GM12878 (cell line): ENCODE results near the gene ETV7. TPM values are rescaled to one million over a fixed set of nuclear protein-coding genes. Genes with fewer than 3 reads are reported as not detected.

ENCODE experiments used
- ATAC-seq: fragments of 200-7000 bp; cut with Tn5 transposase; 3 replicates; pipeline ENCODE4 v1.9.1; 2020; ENCODE audit warnings: mild to moderate bottlenecking, moderate library complexity
- BruUV-seq: library from RNA; stranded (reverse); fragments of 400-500 nt; replicated peaks from 2 replicates; lab custom pipeline; 2021; lab: Mats Ljungman, UMichigan
- CTCF ChIA-PET: fragments of 300-600 bp; sonication (Branson Sonifier 250); formaldehyde crosslinking; extraction: SDS; loops from one replicate; lab custom pipeline; 2021; ENCODE audit warnings: inconsistent platforms; lab: Yijun Ruan, JAX
- POLR2A ChIA-PET: fragments of 350-600 bp; formaldehyde crosslinking; extraction: SDS; loops from one replicate; lab custom pipeline; 2021; ENCODE audit warnings: inconsistent platforms; lab: Charles Lee
- RAD21 ChIA-PET: fragments of 300-600 bp; sonication (Branson Sonifier 250); formaldehyde crosslinking; loops from one replicate; lab custom pipeline; 2023; ENCODE audit warnings: antibody characterized with exemption; ENCODE audit not compliant: unreplicated experiment; lab: Charles Lee
- SMC1A ChIA-PET: fragments of 300-600 bp; sonication (Branson Sonifier 250); formaldehyde crosslinking; loops from one replicate; lab custom pipeline; 2023; ENCODE audit not compliant: unreplicated experiment, uncharacterized antibody; lab: Charles Lee
- DNase-seq: peaks from one replicate; pipeline ENCODE4 v3.0.0-alpha.2; 2011; ENCODE audit warnings: low read depth, low spot score
- FAIRE-seq: peaks from 3 replicates; lab custom pipeline; 2011; peaks lifted over from hg19 to GRCh38; lab: Jason Lieb, UNC
- H2AFZ ChIP-seq: 2 replicates; pipeline ENCODE4 v1.6.0; 2011; ENCODE audit warnings: low read depth, low read length, control low read depth; ENCODE audit not compliant: control insufficient read depth
- H3K27ac ChIP-seq: 2 replicates; pipeline ENCODE4 v1.5.1; 2011; ENCODE audit warnings: control low read depth; ENCODE audit not compliant: control insufficient read depth, insufficient read depth
- H3K27me3 ChIP-seq, 2 experiments: replicated peaks in 1 of 2; 2 replicates each; pipeline versions ENCODE4 v1.6.0 to v1.6.1; 2011; ENCODE audit warnings: low read length in 1 of 2; ENCODE audit not compliant: control insufficient read depth in 2 of 2, insufficient read depth in 2 of 2
- H3K36me3 ChIP-seq, 2 experiments: 2 replicates each; pipeline ENCODE4 v1.5.1; 2011; ENCODE audit warnings: low read length in 1 of 2; ENCODE audit not compliant: control insufficient read depth in 2 of 2, insufficient read depth in 2 of 2
- H3K4me1 ChIP-seq: 2 replicates; pipeline ENCODE4 v1.6.1; 2011; ENCODE audit warnings: mild to moderate bottlenecking, low read length, moderate library complexity, mixed read lengths; ENCODE audit not compliant: control insufficient read depth, insufficient read depth
- H3K4me2 ChIP-seq: 2 replicates; pipeline ENCODE4 v1.6.0; 2011; ENCODE audit warnings: control low read depth; ENCODE audit not compliant: control insufficient read depth, insufficient read depth
- H3K4me3 ChIP-seq: fragments of 200-600 bp; sonication (generic); 2 replicates; pipeline ENCODE4 v1.5.1; 2016
- H3K79me2 ChIP-seq: 2 replicates; pipeline ENCODE4 v1.6.0; 2011; ENCODE audit warnings: low read length; ENCODE audit not compliant: control insufficient read depth, insufficient read depth
- H3K9ac ChIP-seq: 2 replicates; pipeline ENCODE4 v1.8.0; 2011; ENCODE audit warnings: low read length, control low read depth, mixed read lengths; ENCODE audit not compliant: control insufficient read depth, insufficient read depth
- H3K9me3 ChIP-seq: replicated peaks from 3 replicates; pipeline ENCODE4 v1.5.1; 2011; ENCODE audit warnings: mild to moderate bottlenecking, low read length; ENCODE audit not compliant: control insufficient read depth, insufficient read depth
- H4K20me1 ChIP-seq: 2 replicates; pipeline ENCODE4 v1.6.0; 2011; ENCODE audit not compliant: control insufficient read depth, insufficient read depth
- E4F1 ChIP-seq: fragments of 450-650 bp; IDR thresholded peaks from 2 replicates; pipeline ENCODE4 v1.6.1; 2018; ENCODE audit warnings: borderline replicate concordance, mild to moderate bottlenecking; ENCODE audit not compliant: partially characterized antibody
- EED ChIP-seq: sonication (generic); IDR thresholded peaks from 2 replicates; pipeline ENCODE4 v1.6.1; 2016; ENCODE audit warnings: antibody characterized with exemption, low read depth
- IKZF1 ChIP-seq: fragments of 450-650 bp; conservative IDR thresholded peaks from 2 replicates; pipeline ENCODE4 v1.6.1; 2017; ENCODE audit warnings: antibody characterized with exemption, mild to moderate bottlenecking
- IRF4 ChIP-seq: IDR thresholded peaks from 2 replicates; pipeline ENCODE4 v1.6.1; 2011; ENCODE audit warnings: low read depth, low read length
- PKNOX1 ChIP-seq: fragments of 450-650 bp; IDR thresholded peaks from 2 replicates; pipeline ENCODE4 v1.6.1; 2016; ENCODE audit warnings: mild to moderate bottlenecking
- RBBP5 ChIP-seq: fragments of 200-600 bp; sonication (generic); conservative IDR thresholded peaks from 2 replicates; pipeline ENCODE4 v1.6.1; 2016
- TCF3 ChIP-seq: IDR thresholded peaks from 2 replicates; pipeline ENCODE4 v1.6.1; 2012; ENCODE audit warnings: low read depth, mild to moderate bottlenecking, low read length, borderline replicate concordance; ENCODE audit not compliant: insufficient read depth
- ZNF207 ChIP-seq: fragments of 450-650 bp; IDR thresholded peaks from 2 replicates; pipeline ENCODE4 v1.6.1; 2014; ENCODE audit warnings: antibody characterized with exemption, mild to moderate bottlenecking, borderline replicate concordance
- WGBS: methylation state at CpG from one replicate; pipeline ENCODE4 v1.1.6; 2016; ENCODE audit warnings: low lambda C conversion rate; ENCODE audit not compliant: insufficient replicate concordance, insufficient coverage; ENCODE audit errors: missing lambda C conversion rate; 5-methylcytosine and 5-hydroxymethylcytosine counted together
- in situ Hi-C: fragments of 300-500 bp; cut with MboI; formaldehyde crosslinking; loops from 9 replicates; pipeline ENCODE4 v1.14.3; 2018; ENCODE audit warnings: mixed read lengths
- intact Hi-C: fragments of 100-400 bp; cut with micrococcal nuclease; formaldehyde crosslinking; loops from one replicate; pipeline ENCODE4 v1.14.2; 2022; ENCODE audit not compliant: unreplicated experiment
- polyA plus RNA-seq, 11 experiments: library from polyadenylated mRNA; depleted of rRNA in 4 of 11; unstranded in 6 of 11; stranded (reverse) in 5 of 11; fragments of >200 nt; fragmentation: Nextera tagmentation in 4 of 11; fragmentation: Illumina TruSeq in 1 of 11; extraction: Ambion mirVana in 4 of 11; extraction: Trizol in 1 of 11; gene quantifications; 1 replicate in 1 of 11; 2 replicates in 10 of 11; pipeline versions ENCODE4 v1.2.1 to v1.2.3, GENCODE V29; 2011 to 2016; ENCODE audit warnings: inconsistent platforms in 2 of 11, missing spikeins in 2 of 11, low read depth in 1 of 11
- total RNA-seq, 4 experiments: library from RNA; depleted of rRNA in 3 of 4; stranded (reverse); fragments of >200 nt in 3 of 4; fragmentation: Illumina TruSeq in 1 of 4; extraction: Trizol in 1 of 4; gene quantifications; 2 replicates each; pipeline versions ENCODE4 v1.2.1 to v1.2.3, GENCODE V29; 2013 to 2021
- TF ChIP-seq, protein P1 (sequence below): IDR thresholded peaks from 2 replicates; pipeline ENCODE4 v1.6.1; 2011; ENCODE audit warnings: low read depth, mild to moderate bottlenecking, low read length, moderate library complexity, borderline replicate concordance; ENCODE audit errors: extremely low read depth
- TF ChIP-seq, protein P2 (sequence below): IDR thresholded peaks from 2 replicates; pipeline ENCODE4 v1.6.1; 2011; ENCODE audit warnings: low read depth, low read length, improper control_type of control experiment, borderline replicate concordance

Gene ETV7
- total and polyA plus RNA-seq, 10 of the 15 experiments (the other 5 are each of a cell fraction or from before 2014, with no cell fraction given): 0.04 to 1.8 (median 1.3) TPM

DNA sequence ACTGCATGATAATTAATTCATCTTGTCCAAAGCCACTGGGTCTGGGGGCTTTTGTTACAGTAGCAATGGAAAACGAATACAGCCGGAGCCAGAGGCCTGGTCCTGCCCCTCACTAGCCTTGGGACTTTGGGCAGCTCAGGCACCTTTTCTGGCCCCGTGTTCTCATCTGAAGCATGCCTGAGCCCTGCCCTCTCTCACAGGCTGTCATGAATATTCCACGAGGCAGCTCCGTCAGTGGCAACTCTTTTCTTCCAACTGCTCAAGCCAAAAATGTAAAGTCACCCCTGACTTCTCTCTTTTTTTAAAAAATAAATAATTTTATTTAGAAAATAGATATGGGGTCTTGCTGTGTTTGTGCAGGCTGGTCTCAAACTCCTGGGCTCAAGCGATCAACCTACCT, 56.1 kb downstream of the ETV7 start (continued):
- TF ChIP-seq IRF4: no peak
- no peak for TF ChIP-seq E4F1
- TF ChIP-seq, protein P1, sequence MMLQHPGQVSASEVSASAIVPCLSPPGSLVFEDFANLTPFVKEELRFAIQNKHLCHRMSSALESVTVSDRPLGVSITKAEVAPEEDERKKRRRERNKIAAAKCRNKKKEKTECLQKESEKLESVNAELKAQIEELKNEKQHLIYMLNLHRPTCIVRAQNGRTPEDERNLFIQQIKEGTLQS: no peak
- TF ChIP-seq, protein P2, sequence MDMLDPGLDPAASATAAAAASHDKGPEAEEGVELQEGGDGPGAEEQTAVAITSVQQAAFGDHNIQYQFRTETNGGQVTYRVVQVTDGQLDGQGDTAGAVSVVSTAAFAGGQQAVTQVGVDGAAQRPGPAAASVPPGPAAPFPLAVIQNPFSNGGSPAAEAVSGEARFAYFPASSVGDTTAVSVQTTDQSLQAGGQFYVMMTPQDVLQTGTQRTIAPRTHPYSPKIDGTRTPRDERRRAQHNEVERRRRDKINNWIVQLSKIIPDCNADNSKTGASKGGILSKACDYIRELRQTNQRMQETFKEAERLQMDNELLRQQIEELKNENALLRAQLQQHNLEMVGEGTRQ: no peak
- no peak for TF ChIP-seq ZNF207

DNA sequence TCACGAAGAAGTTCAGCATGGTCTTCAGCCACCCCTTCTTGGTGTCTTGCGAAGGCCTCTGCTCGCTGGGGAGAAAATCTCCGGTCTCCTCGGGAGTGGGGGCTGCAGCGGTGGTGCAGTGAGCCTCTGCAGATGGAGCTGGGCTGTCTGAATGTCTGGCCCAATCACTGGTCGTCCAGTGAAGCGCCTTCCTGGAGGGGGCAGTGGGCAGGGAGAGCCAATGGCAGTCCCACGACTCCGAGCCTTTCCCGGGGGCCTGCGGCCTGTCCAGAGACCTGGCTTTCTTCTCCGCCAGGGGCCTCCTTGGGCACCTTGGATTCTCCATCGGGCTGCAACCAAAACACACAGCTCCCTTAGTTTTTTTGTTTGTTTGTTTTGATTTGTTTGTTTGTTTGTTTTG, 57.1 kb downstream of the ETV7 start:
- Histone ChIP-seq H4K20me1 (no peaks in the 10 kb centered on the region), H3K4me2 (no peak overlapping the region), H3K9me3 (no peaks in the 10 kb centered on the region), H3K36me3 (no peaks in the 10 kb centered on the region), H3K27ac (no peak overlapping the region), H3K4me3 (no peak overlapping the region), H3K27me3 (peaks cover 0 to 6% of the 10 kb centered on the region in 2 experiments; a peak in 1 of 4 replicates), H3K9ac (no peak overlapping the region), H3K4me1 (no peaks in the 10 kb centered on the region; the same call in 1 of the 2 replicates), H2AFZ (no peak overlapping the region), H3K79me2 (no peaks in the 10 kb centered on the region)
- DNase-seq: no peak
- TF ChIP-seq PKNOX1 (no peak), EED (no peak), TCF3 (no peak), RBBP5 (no peak), IKZF1 (no peak)
- ChIA-PET POLR2A (no interaction called here), RAD21 (no interaction called here), CTCF (interaction anchor here (0.8 kb wide), 1 partner anchor 29 kb away, joined by 3 read pairs; no protein-coding TSS in a partner anchor), SMC1A (interaction anchor here (2.1 kb wide), 1 partner anchor 28 kb away, joined by 5 read pairs; no protein-coding TSS in a partner anchor)
- 64% methylated on average over 14 of the region's 14 CpGs for WGBS
- intact Hi-C loops: no loop called here
- in situ Hi-C loops: no loop called here
- no peak for FAIRE-seq
- ATAC-seq: no peak
- no TSS peak for BruUV-seq
